GM19395 (cell line): ENCODE results near the gene ALOX5.

Experiments used
- ATAC-seq: cut with Tn5 transposase; IDR thresholded peaks from one replicate; pipeline ENCODE4 v1.9.1; 2021; ENCODE audit warnings: mild to moderate bottlenecking, moderate library complexity; ENCODE audit not compliant: unreplicated experiment

ALOX5 gene

GRCh38 chr10:45422866-45423659, 49.0 kb downstream of the ALOX5 start:
- no peak for ATAC-seq

GRCh38 chr10:45423976-45424499, 50.0 kb downstream of the ALOX5 start:
- no peak for ATAC-seq

DNA sequence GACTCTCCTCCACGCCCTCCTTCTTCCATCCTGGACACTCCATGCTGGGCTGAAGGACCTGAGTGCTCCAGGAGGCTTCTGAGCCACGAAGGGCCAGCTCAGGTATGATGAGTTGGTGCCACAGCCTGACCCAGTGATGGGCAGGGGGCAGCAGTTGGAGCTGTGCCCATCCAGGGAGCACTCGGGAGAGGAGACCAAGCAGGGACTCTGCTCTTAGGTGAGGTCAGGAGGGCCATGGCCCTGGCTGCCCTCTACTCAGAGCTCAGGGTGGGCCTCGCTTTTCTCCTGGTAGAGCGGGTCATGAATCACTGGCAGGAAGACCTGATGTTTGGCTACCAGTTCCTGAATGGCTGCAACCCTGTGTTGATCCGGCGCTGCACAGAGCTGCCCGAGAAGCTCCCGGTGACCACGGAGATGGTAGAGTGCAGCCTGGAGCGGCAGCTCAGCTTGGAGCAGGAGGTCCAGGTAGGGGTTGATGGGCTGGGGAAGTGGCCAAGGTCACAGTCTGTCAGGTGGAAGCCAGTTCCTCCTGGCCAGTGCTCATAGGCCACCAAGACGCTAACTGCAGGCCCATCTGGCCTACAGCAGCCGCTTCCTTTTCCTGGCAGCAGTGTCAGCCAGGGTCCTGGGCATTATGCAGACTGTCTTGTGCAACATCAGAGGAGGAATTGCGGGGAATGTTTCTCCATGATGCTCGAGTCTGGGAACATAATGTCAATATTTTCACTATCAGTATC, 50.8 kb downstream of the ALOX5 start:
- no peak for ATAC-seq

DNA sequence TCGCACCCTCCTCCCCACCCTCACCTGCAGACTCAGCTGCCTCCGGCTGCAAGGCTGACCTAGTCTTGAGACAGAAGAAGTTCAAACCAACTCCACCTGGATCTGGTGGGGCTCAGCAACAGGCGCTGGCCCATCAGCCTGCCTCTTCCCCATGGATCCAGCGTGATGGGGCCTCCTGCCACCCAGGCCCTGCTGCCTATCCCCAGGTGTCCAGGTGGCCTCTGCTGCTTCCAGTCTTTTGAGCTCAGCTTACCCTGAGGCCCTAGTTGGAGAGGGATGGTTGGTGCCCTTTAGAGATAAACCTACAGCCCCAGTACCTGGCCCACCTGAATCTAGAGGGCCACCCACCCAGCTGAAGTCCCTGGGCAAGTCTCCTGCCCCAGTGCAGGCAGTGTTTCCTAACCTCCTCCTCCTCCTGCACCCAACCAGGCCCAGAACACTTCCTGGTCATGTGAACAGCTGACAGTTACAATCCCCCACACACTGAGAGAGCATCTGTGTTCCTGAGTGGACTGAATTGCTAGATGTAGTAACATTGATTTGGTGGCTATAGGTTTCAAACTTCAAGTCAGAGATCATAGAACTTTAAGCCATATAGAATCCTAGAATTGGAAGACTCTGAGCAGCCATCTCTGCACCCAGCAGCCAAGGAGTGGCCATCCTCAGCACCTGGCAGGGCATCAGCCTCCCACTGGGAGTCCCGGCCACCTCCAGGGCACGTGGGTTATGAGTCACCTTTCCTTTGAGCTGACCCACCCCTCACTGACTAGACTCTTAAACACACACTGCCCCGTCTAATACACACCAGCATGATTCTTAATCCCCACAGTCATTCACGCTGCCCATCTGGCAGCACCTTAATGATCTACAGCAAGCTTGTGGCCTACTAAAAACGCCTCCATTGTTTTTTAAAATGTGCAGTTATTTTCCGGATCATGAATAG, 51.9 kb downstream of the ALOX5 start:
- no peak for ATAC-seq

GRCh38 chr10:45427262-45427969, 53.4 kb downstream of the ALOX5 start:
- no peak for ATAC-seq

DNA sequence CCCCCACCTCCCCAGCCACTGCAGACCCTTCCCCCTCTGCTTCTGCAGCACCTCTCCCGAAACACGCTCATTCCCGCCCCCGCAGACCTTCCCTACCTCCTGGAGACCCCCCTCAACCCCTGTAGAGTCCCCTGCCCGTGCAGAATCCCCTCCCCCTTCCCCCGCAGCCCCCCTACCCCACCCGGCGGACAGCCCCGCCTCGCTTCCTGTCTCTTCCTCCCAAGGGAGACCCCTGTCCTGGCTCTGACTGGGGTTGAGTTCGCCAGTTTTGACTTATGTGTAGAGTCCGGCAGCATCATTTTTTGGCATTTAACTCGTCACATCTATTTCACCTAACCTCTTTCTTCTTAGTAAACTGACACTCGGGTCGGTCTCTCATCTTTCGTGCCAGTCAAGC, 54.0 kb downstream of the ALOX5 start:
- no peak for ATAC-seq

DNA sequence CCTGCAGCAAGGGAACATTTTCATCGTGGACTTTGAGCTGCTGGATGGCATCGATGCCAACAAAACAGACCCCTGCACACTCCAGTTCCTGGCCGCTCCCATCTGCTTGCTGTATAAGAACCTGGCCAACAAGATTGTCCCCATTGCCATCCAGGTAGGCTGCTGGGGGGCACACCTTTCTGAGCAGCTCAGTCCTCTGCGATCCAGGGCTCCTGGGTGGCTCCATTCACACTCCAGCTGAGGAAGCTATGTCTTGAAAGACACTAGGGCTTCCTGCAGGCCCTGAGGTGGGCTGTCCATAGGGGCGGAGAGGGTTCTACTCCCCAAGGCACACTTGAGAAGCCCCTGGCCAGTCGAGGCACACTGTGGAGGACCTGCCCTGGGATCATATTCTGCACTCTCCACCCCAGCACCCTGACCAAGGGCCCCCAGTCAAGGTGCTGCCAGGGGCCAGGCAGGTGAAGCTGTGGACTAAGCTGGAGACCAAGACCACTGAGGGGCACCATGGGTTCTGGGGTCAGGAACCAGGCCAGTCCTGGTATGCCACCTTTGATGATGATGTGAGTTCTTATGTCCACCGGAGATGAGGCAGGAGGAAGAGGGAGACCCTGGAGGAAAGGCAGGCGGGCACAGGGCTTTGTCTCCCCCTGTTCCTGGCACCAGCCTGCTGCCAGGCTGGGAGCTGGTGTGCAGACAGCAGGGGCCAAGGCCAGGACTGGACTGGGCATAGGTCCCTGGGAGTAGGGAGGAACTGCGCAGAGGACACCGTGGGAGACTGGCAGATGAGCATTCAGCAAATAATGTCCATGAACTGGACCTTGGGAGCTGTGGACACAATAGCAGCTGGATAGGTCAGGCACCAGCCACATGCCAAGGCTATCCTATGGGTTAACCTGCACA, 54.8 kb downstream of the ALOX5 start:
- ATAC-seq: no peak

GRCh38 chr10:45429790-45430189, 55.8 kb downstream of the ALOX5 start:
- ATAC-seq: no peak

DNA sequence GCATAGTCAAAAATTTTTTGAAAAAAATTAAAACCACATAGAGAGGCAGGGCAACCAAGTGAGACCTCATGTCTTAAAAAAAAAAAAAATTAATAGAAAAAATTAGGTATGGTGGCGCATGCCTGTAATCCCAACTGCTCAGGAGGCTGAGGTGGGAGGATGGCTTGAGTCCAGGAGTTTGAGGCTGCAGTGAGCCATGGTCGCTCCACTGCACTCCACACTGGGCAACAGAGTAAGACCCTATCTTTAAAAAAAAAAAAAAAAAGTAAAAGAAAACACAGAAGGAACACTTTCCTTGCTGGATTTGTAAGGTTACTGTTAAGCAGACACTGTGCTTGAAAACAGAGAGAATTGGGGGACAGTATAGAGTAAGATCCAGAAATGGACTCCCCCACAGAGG, 58.1 kb downstream of the ALOX5 start:
- ATAC-seq: no peak

GRCh38 chr10:45432700-45433472, 58.9 kb downstream of the ALOX5 start:
- no peak for ATAC-seq

DNA sequence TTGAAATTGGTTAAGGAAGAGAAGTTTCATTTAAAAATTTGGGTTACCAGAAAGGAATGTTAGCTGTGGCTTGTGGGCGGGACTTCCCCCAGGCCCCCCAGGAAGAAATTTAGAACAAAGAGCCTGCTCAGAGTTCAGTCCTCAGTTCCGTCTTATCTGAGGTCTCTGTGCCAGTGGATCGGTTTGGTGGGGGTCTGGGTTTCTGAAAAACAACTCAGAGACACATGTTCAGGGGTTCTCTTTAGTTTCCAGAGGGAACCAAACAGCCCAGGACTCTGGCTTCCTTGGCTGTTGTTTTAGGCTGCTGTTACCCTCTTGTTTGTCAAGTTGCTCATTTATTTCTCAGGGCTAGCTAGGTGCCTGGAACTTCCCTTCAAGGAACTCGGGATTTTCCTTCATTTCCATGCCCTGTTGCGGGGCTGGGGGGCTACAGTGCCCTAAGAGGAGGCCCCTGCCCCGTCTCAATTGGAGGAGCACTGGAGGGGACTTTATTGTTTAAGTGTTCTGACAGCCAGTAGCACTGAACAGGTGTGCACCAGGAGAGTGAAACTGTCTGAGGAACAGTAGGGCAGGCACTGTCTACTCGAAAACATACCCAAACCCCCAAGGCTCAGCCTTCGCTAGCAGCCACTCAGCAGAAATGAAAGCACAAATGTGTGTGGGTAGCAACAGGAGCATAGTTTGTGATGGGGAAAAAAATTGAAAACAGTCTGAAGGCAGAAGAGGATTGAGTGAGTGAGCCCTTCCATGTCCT, 59.9 kb downstream of the ALOX5 start:
- ATAC-seq: peak; percentile 99

DNA sequence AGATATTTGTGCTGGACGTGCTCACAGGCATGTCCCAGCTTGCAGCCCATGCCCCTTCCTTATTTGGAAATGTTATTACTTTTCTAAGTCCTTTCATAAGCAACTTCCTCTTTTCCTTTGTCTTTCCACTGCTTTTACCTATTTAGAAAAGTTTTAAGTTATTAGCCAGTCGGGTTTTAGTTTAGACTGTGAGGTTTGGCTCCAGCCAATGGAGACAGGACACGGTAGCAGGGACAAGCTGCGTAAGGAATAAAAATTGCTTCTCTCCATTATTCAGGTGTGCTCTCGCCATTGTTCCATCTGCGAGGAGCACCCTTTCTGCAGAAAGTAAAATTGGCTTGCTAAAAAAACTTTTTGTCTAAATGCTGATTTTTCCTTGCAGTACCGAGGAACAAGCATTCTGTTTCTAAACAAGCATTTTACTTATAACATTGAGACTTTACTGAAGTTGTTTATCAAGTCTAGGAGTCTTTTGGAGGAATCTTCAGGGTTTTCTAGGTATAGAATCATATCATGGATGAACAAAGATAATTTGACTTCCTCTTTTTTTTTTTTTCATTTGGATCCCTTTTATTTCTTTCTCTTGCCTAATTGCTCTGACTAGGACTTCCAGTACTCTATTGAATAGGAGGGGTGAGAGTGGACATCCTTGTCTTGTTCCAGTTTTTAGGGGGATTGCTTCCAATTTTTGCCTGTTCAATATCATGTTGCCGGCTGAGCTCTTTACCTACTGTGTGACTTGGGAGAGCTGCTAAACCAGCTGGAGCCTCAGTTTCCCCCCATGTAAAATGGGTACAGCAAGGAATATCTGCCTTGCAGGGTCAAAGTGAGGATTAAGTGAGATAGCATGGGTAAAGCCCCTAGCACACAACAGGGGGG, 63.8 kb downstream of the ALOX5 start:
- no peak for ATAC-seq

GRCh38 chr10:45438466-45439090, 64.6 kb downstream of the ALOX5 start:
- no peak for ATAC-seq

DNA sequence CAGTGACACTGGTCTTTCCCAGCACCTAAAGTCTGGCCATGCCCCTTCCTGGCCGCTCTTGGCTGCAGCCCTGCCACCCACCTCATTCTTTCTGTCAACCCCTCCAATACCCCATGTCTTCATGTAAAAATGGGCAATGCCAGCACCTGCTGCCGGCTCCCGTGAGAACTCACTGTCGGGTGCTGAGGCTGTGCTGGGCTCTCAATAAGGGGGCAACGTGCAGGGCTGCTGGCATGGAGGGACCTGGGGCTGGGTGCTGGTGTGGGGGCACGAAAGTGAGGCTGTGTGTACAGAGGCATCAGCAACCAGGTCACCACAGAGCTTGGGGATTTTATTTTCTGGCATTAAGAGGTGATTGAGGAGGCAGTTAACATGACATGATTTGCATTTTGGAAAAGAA, 65.3 kb downstream of the ALOX5 start:
- ATAC-seq: no peak

DNA sequence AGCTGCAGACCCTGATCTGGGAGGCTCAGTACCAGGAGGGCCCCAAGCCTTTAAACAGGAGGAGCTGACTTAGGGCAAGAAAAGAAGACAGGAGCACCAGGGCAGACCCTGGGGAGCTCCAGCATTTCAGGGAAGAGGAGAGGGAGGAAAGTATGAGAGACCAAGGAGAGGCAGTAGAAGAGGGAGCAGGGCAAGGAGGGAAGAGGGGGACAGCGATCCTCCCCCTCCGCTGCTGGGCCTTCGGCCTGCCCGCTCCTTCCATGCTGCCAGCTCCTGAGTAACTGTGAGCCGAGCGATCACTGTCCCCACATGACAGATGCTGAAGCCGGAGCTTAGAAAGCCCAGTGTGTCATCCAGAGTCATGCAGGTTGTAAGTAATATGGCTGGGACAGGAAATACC, 65.9 kb downstream of the ALOX5 start:
- no peak for ATAC-seq

GRCh38 chr10:45440511-45441062, 66.6 kb downstream of the ALOX5 start:
- no peak for ATAC-seq
